ENCODE measurements around the gene HSPB6.

DNA sequence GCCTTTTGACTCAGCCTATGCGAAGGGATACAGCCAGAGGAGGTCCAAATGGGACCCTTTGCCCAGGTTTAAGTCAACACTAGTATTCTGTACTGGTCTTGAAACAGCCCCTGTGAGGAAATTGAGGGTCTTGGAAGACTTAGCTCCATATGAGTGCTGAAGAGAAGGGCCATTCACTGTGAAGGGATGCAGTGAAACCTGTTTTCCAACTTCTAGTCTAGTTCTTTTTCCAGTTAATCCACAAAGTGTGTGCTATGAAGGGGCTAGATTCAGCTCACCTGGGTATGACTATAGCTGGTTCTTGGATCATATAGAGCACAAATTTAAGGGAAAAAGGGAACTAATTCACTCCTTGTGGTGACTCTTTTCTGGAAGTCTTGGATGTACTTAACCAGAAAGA is 48.4 kb downstream of the HSPB6 start:
- TF ChIP-seq RAD21 (IDR thresholded peaks at IDR 0.05) = no peak
- TF ChIP-seq, protein P1, sequence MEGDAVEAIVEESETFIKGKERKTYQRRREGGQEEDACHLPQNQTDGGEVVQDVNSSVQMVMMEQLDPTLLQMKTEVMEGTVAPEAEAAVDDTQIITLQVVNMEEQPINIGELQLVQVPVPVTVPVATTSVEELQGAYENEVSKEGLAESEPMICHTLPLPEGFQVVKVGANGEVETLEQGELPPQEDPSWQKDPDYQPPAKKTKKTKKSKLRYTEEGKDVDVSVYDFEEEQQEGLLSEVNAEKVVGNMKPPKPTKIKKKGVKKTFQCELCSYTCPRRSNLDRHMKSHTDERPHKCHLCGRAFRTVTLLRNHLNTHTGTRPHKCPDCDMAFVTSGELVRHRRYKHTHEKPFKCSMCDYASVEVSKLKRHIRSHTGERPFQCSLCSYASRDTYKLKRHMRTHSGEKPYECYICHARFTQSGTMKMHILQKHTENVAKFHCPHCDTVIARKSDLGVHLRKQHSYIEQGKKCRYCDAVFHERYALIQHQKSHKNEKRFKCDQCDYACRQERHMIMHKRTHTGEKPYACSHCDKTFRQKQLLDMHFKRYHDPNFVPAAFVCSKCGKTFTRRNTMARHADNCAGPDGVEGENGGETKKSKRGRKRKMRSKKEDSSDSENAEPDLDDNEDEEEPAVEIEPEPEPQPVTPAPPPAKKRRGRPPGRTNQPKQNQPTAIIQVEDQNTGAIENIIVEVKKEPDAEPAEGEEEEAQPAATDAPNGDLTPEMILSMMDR (IDR thresholded peaks at IDR 0.05; ENCODE audit: low read depth, low read length, missing input control) = no peak
- no peak for TF ChIP-seq ATF3 (IDR thresholded peaks at IDR 0.05)
- no peak for TF ChIP-seq TAF1 (conservative IDR thresholded peaks at IDR 0.05)
- no peak for TF ChIP-seq FOXA1 (IDR thresholded peaks at IDR 0.05)
- no peak for TF ChIP-seq SP1 (IDR thresholded peaks at IDR 0.05)
- TF ChIP-seq, protein P2, sequence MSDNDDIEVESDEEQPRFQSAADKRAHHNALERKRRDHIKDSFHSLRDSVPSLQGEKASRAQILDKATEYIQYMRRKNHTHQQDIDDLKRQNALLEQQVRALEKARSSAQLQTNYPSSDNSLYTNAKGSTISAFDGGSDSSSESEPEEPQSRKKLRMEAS (IDR thresholded peaks at IDR 0.05) = no peak
- TF ChIP-seq JUND (IDR thresholded peaks at IDR 0.05) = no peak
- no peak for TF ChIP-seq ZBTB33 (IDR thresholded peaks at IDR 0.05)
- TF ChIP-seq, protein P3, sequence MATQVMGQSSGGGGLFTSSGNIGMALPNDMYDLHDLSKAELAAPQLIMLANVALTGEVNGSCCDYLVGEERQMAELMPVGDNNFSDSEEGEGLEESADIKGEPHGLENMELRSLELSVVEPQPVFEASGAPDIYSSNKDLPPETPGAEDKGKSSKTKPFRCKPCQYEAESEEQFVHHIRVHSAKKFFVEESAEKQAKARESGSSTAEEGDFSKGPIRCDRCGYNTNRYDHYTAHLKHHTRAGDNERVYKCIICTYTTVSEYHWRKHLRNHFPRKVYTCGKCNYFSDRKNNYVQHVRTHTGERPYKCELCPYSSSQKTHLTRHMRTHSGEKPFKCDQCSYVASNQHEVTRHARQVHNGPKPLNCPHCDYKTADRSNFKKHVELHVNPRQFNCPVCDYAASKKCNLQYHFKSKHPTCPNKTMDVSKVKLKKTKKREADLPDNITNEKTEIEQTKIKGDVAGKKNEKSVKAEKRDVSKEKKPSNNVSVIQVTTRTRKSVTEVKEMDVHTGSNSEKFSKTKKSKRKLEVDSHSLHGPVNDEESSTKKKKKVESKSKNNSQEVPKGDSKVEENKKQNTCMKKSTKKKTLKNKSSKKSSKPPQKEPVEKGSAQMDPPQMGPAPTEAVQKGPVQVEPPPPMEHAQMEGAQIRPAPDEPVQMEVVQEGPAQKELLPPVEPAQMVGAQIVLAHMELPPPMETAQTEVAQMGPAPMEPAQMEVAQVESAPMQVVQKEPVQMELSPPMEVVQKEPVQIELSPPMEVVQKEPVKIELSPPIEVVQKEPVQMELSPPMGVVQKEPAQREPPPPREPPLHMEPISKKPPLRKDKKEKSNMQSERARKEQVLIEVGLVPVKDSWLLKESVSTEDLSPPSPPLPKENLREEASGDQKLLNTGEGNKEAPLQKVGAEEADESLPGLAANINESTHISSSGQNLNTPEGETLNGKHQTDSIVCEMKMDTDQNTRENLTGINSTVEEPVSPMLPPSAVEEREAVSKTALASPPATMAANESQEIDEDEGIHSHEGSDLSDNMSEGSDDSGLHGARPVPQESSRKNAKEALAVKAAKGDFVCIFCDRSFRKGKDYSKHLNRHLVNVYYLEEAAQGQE (IDR thresholded peaks at IDR 0.05) = no peak
- TF ChIP-seq YY1 (IDR thresholded peaks at IDR 0.05) = no peak
